ENCODE results near the gene SLC22A5.
A peak's percentile ranks its signal among the peaks of the same experiment; 100 is the strongest.
"Not testable (repeated sequence)": the region's sequence is repeated elsewhere in the genome, so short reads cannot be mapped to it uniquely, and the experiment has no call there.

The SLC22A5 gene

DNA sequence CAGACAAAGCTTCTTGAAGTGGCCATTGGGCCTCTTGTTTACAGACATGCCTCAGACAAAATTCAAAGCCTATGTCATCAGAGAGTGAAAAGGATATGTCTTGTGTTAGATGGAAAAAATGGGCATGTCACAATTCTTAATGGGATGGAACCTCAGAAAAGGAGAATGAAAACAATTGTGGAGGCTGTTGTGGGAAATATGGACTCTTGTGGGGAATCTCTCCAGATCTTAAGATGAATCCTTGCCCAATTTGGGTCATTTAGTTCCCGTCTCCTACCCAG lies 19.5 kb downstream of the SLC22A5 start:
- DNase-seq: no peak

DNA sequence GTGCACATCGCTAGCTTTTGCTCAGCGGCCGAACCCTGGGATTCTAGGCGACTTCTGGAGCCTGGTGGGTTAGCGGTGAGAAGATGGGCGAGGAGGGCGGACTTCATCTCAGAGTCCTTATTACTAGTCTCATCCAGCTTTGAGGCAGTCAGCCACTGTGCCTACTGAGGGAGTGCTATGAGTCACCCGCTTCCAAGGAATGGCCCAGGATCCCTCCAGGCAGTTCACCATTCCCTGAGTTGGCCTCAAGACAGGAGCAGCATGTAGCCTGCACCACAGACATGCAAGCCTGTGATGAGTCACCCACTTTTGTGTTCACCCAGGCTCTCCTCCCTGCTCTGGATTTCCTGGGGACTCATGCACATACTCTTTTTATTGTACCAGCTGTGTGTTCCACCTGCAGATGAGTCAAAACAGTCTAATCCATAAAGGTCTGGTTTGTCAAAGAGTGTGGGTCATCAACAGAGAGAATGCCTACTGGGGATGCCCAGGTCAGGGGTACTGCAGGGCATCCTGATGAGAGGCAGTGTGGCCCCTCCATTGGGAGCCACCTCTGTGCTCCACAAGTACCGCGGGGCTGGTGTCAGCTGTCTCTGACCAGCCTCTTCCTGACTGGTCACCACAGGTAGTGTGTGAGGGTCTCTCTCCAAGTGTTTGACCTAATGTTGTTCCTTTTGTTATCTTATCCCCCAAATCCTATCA lies 20.2 kb downstream of the SLC22A5 start:
- DNase-seq: no peak

GRCh38 chr5:132391247-132391646 lies 21.7 kb downstream of the SLC22A5 start:
- no peak for DNase-seq

GRCh38 chr5:132391870-132392269 lies 22.4 kb downstream of the SLC22A5 start:
- DNase-seq: no peak

- DNase-seq: no peak
These were observed 22.9 kb downstream of the SLC22A5 start for GRCh38 chr5:132392411-132392810.

GRCh38 chr5:132392978-132393825 lies 23.7 kb downstream of the SLC22A5 start:
- DNase-seq: no peak

GRCh38 chr5:132394667-132395259 lies 25.3 kb downstream of the SLC22A5 start:
- DNase-seq: no peak

DNA sequence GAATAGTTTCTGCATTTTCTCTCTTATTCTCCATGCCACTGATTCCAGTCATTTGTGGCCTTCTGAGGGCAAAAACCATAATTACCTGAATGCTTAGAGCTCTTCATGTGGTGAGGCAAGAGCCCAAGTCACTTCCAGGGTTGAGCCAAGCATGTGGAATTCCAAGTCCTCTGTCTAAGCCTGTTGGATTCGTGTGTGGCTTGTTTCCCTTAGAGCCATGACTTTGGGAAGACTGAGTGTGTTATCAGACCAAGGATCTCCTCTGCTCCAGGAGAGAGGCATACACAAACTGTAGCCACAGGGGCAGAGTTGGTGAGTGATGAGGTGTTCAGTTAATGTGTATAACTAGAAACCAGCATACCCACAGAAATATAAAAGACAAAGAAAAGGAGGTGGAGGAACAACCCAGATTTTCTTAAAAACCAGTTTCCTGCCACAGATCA lies 27.1 kb downstream of the SLC22A5 start:
- no peak for DNase-seq

GRCh38 chr5:132397224-132397623 lies 27.7 kb downstream of the SLC22A5 start:
- DNase-seq: no peak

DNA sequence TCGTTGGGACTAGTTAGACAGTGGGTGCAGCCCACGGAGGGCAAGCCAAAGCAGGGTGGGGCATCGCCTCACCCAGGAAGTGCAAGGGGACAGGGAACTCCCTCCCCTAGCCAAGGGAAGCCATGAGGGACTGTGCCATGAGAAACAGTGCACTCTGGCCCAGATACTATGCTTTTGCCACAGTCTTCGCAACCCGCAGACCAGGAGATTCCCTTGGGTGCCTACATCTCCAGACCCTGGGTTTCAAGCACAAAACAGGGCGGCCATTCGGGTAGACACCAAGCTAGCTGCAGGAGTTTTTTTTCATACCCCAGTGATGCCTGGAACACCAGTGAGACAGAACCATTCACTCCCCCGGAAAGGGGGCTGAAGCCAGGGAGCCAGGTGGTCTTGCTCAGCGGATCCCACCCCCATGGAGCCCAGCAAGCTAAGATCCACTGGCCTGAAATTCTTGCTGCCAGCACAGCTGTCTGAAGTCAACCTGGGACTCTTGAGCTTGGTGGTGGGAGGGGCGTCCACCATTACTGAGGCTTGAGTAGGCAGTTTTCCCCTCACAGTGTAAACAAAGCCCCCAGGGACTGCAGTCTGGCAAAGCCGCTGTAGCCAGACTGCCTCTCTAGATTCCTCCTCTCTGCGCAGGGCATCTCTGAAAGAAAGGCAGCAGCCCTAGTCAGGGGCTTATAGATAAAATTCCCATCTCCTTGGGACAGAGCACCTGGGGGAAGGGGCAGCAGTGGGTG lies 28.6 kb downstream of the SLC22A5 start:
- not testable (repeated sequence) for DNase-seq

DNA sequence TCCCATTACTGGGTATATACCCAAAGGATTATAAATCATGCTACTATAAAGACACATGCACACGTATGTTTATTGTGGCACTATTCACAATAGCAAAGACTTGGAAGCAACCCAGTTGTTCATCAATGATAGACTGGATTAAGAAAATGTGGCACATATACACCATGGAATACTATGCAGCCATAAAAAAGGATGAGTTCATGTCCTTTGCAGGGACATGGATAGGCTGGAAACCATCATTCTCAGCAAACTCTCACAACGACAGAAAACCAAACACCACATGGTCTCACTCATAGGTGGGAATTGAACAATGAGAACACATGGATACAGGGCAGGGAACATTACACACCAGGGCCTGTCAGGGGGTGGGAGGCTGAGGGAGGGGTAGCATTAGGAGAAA lies 34.5 kb downstream of the SLC22A5 start:
- not testable (repeated sequence) for DNase-seq

DNA sequence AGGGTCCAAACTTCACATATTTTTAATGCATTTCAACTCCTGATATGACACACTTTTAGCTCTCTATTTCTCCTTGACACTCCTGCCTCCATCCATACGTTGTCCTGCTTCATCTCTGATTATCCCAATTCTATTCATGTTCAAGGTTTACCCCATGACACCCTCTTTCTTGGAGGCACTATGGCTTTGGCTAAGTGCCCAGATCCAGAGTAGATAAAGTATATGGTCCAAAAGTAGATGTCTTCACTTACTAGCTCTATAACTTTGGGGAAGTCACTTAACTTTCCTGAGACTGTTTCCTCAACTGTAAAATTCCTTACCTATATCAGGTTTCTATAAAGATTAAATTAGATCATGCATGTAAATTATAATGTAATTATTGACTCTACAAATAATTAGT lies 36.1 kb downstream of the SLC22A5 start:
- DNase-seq: no peak

DNA sequence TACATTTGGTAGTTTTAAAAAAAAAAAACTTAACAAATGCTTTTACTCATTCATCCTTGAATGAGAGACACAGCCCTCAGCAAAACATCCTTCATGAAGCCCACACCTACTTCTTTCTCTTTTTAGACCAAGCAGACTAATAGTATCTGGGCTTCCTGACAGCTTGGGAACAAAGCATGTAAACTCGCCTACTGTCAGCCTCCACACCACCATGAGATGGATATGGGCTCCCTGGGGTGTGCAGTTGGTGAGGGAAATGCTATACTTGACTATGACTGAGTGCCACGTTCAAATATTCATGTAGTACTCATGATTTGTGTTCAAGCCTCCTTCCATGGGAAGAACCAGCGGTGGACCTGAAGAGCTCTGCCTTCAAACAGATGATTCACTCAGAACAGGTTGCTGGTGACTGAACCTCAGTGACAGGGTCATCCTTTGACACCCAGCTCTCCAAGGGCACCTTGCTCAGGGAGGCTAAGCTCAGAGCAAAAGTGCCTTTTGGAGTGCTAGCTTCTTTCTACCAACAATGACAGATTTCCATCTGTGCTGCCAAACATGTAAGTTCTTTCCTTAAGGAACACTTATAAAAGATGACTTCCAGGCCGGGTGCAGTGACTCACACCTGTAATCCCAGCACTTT lies 36.8 kb downstream of the SLC22A5 start:
- no peak for DNase-seq

DNA sequence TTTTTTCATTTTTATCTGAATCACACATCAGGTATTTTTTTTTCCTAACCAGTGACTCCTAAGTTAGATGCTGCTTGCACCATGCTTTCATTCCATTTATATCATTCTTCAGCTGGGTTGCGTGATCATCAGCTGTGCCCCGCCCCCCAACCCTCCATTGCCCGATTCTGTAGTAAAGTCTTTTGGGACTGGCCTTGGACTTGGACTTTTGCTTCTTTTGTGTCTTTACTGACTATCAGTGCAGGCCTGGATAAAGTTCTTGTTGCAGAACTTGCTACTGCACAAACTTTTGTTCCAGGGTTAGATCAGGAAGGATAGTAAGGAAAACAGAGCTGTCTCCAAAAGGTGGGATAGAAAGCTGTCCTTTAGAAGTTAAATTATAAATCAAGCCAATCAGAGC lies 38.5 kb downstream of the SLC22A5 start:
- no peak for DNase-seq

GRCh38 chr5:132408456-132408855 lies 38.9 kb downstream of the SLC22A5 start:
- no peak for DNase-seq

DNA sequence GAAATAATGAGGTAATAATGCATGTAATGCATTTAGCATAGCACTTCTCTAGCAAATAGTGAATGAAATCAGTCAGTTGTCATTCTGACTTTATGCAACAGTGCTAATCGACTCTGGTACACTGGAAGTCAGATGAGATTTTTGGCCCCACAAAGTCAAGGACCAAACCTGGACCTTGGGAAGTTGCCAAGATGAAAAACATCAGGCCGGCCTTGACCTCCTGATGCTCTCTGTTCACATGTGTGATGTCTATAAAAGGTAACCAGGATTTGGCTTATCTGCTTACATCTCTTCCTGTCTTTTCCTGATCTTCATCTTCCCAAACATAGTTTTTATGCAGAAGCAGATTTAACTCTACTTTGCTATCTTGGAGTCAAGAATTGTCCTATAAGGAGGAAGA lies 39.5 kb downstream of the SLC22A5 start:
- DNase-seq: no peak

DNA sequence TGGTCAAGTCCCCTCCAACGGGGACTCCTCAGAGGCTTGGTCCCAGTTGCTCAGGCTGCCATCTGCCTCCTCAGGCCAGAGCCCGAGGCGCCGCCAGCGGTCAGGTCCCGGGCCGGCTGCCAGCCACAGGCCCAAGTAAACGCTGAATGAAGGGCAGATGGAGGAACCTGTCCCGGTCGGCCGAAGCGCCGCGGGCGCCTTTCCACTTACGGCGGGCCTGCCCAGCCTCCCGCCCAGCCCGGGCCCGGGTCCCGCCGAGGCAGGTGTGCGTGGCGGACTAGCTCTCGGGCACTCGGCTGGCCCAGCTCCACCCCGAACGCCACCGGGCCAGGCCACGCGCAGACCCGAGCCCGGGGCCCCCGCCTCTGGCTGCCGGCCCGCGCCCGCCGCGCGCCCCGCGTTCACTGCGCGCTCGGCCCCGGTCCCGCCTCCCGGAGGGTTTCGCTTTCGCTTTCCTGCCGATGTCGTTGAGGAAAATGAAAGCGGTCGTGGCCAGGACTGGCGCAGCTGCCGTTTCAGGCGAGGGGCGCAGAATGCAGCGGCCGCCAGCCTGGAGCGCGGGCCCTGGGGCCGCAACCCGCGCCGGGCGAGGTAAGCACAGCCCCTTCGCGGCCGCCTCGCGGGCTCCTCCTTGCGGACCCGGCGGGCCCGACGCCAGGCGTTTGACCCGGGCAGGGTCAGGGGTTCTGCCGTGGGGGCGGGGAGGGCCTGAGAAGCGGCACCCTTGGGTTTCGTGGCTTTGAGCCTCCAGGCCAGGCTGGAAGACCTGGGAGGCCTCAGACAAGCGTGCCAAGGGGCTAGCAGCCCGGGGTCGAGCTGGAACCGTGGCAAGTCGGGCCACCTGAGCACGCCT lies 41.2 kb downstream of the SLC22A5 start:
- peak; percentile 70 for DNase-seq

GRCh38 chr5:132411304-132412013 lies 41.9 kb downstream of the SLC22A5 start:
- no peak for DNase-seq

DNA sequence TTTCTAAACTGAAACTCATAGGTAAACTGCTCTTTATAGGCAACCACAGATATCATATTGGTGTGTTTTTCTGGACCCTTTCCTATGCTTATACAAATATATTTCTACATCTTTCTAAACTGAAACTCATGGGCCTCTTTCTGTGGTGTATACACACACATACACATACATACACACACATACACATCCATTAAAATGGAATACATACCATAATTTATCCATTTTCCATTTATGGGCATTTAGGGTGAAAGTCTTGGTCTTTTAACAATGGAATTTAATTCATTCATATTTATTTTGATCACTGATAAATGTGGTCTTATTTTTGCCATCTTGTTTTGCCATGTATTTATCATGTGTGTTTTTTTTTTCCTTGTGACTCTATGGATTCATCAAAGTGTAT lies 44.1 kb downstream of the SLC22A5 start:
- DNase-seq: no peak

DNA sequence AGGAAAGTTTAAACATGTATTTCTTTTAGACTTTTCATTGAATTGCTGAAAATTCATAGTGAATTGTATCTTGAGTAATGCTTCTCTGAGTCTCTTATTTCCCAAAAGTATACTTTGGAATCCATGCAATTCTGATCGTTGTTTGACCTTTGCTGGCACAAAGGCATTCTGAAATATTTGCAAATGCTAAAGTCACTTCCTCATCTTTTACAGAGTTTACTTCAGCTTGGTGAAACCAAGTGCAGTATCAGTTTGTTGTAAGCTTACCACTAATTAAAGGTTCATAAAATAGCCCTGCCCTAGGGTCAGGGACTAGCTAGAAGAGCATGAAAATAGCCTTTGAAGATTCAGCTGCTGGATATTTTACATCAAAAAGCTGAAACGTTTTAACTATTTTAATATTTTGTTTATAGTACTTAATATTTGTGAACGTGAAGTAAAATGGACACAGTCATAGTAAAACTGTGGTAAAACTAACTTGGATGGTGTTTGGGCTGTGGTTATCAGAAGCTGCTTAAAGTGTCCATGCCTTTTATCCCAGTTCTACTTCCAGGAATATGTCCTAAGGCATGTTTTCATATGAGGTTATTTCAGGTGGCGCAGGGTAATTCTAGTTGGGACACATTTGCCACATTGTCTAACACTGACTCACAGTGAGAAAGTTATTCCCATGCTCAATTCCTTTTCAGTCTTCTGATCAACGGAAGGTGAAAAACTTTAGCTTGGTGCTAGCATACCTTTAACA lies 45.3 kb downstream of the SLC22A5 start:
- DNase-seq: no peak

DNA sequence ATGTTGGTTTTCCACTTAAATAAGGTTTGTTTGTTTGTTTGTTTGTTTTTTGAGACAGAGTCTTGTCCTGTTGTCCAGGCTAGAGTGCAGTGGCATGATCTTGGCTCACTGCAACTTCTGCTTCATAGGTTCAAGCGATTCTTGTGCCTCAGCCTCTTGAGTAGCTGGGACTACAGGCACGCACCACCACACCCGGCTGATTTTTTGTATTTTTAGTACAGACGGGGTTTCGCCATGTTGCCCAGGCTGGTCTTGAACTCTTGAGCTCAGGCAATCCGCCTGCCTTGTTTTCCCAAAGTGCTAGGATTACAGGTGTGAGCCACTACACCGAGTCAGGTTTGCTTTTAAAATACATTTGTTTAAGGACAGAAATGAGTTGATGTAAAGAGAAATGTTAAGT lies 46.0 kb downstream of the SLC22A5 start:
- not testable (repeated sequence) for DNase-seq
